Esophagus squamous epithelium (tissue), 4 donors: ENCODE data around the gene SPRY4.

ENCODE experiments used
- CTCF ChIP-seq, 6 experiments: fragments of 450-650 bp in 4 of 6; fragments of 200-600 bp in 2 of 6; sonication (generic) in 2 of 6; IDR thresholded peaks; one replicate each; pipeline ENCODE4 v1.5.1; 2016 to 2019; ENCODE audit warnings: antibody characterized with exemption in 6 of 6, mild to moderate bottlenecking in 4 of 6, moderate library complexity in 4 of 6
- POLR2A ChIP-seq, 4 donors: fragments of 450-650 bp; IDR thresholded peaks; one replicate each; pipeline ENCODE4 v1.6.1; 2017; ENCODE audit warnings: antibody characterized with exemption in 4 of 4, mild to moderate bottlenecking in 4 of 4, moderate library complexity in 3 of 4

GRCh38 chr5:142286111-142286510, 38.7 kb downstream of the SPRY4 start:
- TF ChIP-seq CTCF (IDR thresholded peaks at IDR 0.05): no peak
- TF ChIP-seq POLR2A (IDR thresholded peaks at IDR 0.05): no peak
